Hematopoietic multipotent progenitor cell (in vitro differentiated cells): ENCODE data around the gene PSMG4. TPM values are rescaled to one million over a fixed set of nuclear protein-coding genes. Genes with fewer than 3 reads are reported as not detected.

ENCODE experiments used
- DNase-seq, 3 donors: peaks; one replicate each; pipeline ENCODE4 v3.0.0-alpha.2; 2011 to 2015; ENCODE audit warnings: low read depth in 2 of 3, low spot score in 2 of 3
- total RNA-seq: library from RNA; depleted of rRNA; stranded (reverse); fragments of >200 nt; gene quantifications from one replicate; pipeline ENCODE4 v1.2.3, GENCODE V29; 2012

The PSMG4 gene
- total RNA-seq, 1 donor, result 47.7 TPM

GRCh38 chr6:3287976-3288707 lies 29.4 kb downstream of the PSMG4 start:
- peak in 2 of 3 donors; percentile 27 to 54 for DNase-seq

GRCh38 chr6:3288711-3289663 lies 30.2 kb downstream of the PSMG4 start:
- no peak for DNase-seq

DNA sequence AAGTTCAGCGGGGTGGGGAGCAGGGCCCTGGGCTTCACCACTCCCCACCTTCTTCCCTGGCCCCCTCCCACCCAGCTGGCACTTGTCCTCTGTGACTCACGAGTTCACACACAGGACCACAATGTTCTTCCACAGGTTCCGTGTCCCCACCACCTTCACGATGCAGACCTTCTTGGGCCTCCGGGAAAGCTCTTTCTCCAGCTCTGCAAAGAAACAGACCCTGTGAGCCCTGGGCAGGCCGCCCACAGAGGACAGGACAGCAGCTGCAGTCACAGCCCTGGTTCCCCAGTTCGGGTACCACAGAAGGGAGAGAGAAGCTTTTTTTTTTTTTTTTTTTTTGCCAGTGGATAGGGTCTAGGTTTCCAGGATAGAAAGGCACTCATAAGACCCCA lies 30.9 kb downstream of the PSMG4 start:
- DNase-seq, result no peak

GRCh38 chr6:3290149-3290930 lies 31.6 kb downstream of the PSMG4 start:
- DNase-seq, result no peak

GRCh38 chr6:3290931-3291211 lies 32.1 kb downstream of the PSMG4 start:
- DNase-seq, result no peak

GRCh38 chr6:3291346-3291745 lies 32.6 kb downstream of the PSMG4 start:
- DNase-seq, result no peak

GRCh38 chr6:3291987-3292386 lies 33.2 kb downstream of the PSMG4 start:
- DNase-seq, result no peak

GRCh38 chr6:3292431-3293197 lies 33.9 kb downstream of the PSMG4 start:
- DNase-seq, result no peak

- DNase-seq, result no peak
Measured at GRCh38 chr6:3293271-3294155, 34.8 kb downstream of the PSMG4 start.

DNA sequence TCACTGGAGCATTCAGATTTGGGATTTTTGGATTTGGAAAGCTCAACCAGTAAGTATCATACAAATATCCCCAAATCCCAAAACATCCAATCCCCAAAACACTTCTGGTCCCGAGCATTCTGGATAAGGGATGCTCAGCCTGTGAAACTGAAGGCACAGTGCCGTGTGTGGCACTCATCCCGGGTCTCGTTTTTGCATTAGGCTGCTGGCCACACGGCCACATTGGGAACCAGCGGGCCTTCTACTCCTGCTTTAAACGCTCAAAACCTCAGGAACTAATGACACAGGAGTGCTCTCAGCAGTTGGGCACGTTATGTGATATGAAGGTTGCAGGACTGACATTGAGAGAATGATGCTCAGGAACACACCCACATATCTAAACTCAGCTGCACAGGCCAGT lies 35.6 kb downstream of the PSMG4 start:
- DNase-seq, result no peak

GRCh38 chr6:3294921-3295871 lies 36.4 kb downstream of the PSMG4 start:
- no peak for DNase-seq

DNA sequence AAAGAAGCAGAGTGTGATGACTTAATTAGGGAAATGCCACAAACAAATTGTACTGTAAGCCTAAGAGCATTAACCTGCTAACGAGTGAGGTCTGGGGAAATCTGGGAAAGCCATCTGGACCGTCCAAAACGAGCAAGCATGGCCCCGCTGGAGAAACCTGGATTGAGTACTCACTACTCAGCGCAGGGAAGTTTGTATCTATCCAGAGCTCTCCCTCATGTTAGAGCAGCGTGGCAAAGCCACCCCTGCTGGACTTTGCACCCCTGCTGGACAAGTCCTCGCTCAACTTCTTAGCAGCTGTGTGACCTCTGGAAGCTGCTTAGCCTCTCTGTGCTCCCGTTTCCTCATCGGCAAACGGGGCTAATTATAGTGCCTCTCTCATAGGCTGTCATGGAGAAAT lies 37.3 kb downstream of the PSMG4 start:
- no peak for DNase-seq

DNA sequence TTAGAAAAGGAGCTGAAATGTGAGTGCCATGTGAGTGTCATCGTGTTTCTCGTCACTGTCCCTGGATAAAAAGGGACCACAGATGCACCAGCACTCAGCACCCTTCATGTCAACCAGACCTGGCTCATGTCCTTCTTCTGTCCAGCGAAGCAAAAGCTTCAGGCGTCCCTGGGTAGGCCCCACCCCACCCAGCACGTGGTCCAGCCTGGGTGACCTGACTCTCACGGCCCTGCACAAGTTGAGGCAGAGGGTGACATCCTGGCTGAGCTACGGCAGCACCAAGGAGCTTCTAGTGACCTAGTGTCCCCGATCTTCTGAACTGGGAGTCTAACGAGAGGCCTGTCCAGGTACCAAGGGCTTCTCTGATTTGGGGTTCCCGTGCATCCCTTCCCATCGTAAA lies 37.8 kb downstream of the PSMG4 start:
- no peak for DNase-seq

- DNase-seq, result no peak
Measured at GRCh38 chr6:3297006-3297405, 38.3 kb downstream of the PSMG4 start.

GRCh38 chr6:3297909-3298308 lies 39.2 kb downstream of the PSMG4 start:
- DNase-seq, result no peak

DNA sequence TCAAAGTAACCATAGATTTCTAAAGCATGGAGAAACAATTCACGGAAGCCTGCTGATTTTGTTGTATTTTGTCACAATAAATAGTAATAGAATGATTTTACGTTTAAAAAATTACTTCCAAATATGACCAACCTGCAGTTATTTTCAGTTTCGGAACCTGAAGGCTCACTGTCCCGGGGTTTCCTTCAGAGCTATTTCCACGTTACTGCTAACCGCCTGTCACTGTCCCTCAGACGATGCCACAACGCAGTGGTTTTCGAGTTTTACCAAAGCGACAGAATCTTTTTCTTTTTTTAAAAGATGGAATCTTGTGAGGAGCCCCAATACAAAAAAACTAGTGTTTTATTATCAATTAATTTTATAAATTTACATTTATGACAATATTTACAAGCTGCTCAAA lies 40.5 kb downstream of the PSMG4 start:
- no peak for DNase-seq

GRCh38 chr6:3301506-3301905 lies 42.8 kb downstream of the PSMG4 start:
- no peak for DNase-seq

DNA sequence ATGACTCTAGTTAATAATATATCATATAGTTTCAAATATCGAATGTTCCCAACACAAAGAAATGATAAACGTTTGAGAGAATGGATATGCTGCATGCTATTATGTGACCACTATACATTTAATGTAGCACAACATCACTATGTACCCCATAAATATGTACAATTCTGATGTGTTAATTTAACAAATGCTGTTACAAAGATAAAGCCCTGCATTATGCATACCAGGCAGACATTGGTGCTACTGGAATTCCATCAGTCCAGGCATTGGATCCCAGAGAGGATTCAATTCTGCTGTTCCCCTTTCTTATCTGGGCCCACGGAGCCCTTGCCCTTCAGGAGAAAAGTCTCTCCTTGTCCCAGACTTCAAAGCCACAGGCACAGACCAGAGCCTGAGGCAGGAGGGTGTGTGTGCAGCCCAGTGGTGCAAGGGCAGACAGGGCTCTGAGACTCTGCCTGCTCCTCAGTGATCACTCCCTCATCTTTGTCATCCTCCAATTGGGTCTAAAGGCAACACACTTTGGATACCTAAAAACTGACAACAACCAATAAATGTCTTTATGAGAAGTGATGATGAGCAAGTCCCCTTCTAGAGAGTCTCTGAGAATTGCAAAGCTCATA lies 45.2 kb downstream of the PSMG4 start:
- DNase-seq, result no peak
